Endothelial cell of umbilical vein (primary cell): ENCODE results near the gene ZNF407. TPM values are rescaled to one million over a fixed set of nuclear protein-coding genes. Genes with fewer than 3 reads are reported as not detected.

ENCODE experiments used
- BruUV-seq: library from RNA; stranded (reverse); fragments of 400-500 nt; replicated peaks from 2 replicates; lab custom pipeline; 2021; lab: Mats Ljungman, UMichigan
- CTCF ChIA-PET: fragments of 300-600, 350-600 bp; sonication (Branson Sonifier 250); formaldehyde crosslinking; loops from one replicate; lab custom pipeline; 2021; ENCODE audit warnings: antibody characterized with exemption, inconsistent platforms; lab: Charles Lee
- POLR2A ChIA-PET: fragments of 300-600, 350-600 bp; sonication (Branson Sonifier 250); formaldehyde crosslinking; loops from one replicate; lab custom pipeline; 2021; ENCODE audit warnings: antibody characterized with exemption, inconsistent platforms; lab: Charles Lee
- DNase-seq: peaks from one replicate; pipeline ENCODE4 v3.0.0-alpha.2; 2011; ENCODE audit warnings: low read depth, low spot score
- FAIRE-seq: peaks from 2 replicates; lab custom pipeline; 2011; peaks lifted over from hg19 to GRCh38; lab: Jason Lieb, UNC
- H2AFZ ChIP-seq: 2 replicates; pipeline ENCODE4 v1.6.0; 2012; ENCODE audit warnings: low read depth, low read length, control low read depth, inconsistent platforms
- H3K27ac ChIP-seq: 2 replicates; pipeline ENCODE4 v1.5.1; 2011; ENCODE audit warnings: low read depth, mild to moderate bottlenecking, control low read depth, low read length, moderate library complexity; ENCODE audit not compliant: insufficient read depth
- H3K27me3 ChIP-seq, 2 experiments: 2 replicates each; pipeline versions ENCODE4 v1.6.0 to v1.6.1; 2011; ENCODE audit warnings: low read length in 2 of 2, mixed read lengths in 1 of 2; ENCODE audit not compliant: control insufficient read depth in 2 of 2, insufficient read depth in 2 of 2
- H3K36me3 ChIP-seq, 2 experiments: 2 replicates in 1 of 2; 3 replicates in 1 of 2; pipeline ENCODE4 v1.5.1; 2011; ENCODE audit warnings: low read length in 2 of 2, mild to moderate bottlenecking in 1 of 2, moderate library complexity in 1 of 2; ENCODE audit not compliant: control insufficient read depth in 2 of 2, insufficient read depth in 2 of 2; ENCODE audit errors: extremely low read depth in 1 of 2
- H3K4me1 ChIP-seq: 3 replicates; pipeline ENCODE4 v1.5.1; 2011; ENCODE audit warnings: mild to moderate bottlenecking, low read length; ENCODE audit not compliant: control insufficient read depth, insufficient read depth; ENCODE audit errors: extremely low read depth
- H3K4me2 ChIP-seq: 2 replicates; pipeline ENCODE4 v1.6.1; 2011; ENCODE audit warnings: low read length, control low read depth, mixed read lengths; ENCODE audit not compliant: insufficient read depth
- H3K4me3 ChIP-seq, 3 experiments: fragments of 200-600 bp in 1 of 3; sonication (generic), shearing (Covaris generic) in 1 of 3; replicated peaks in 1 of 3; 2 replicates each; pipeline ENCODE4 v1.5.1; 2011 to 2016; ENCODE audit warnings: control low read depth in 3 of 3, low read length in 3 of 3, mild to moderate bottlenecking in 2 of 3, inconsistent platforms in 1 of 3, low read depth in 1 of 3, moderate library complexity in 1 of 3; ENCODE audit not compliant: insufficient read depth in 1 of 3
- H3K79me2 ChIP-seq: 2 replicates; pipeline ENCODE4 v1.6.0; 2012; ENCODE audit warnings: low read length, inconsistent platforms; ENCODE audit not compliant: control insufficient read depth, insufficient read depth
- H3K9ac ChIP-seq: replicated peaks from 2 replicates; pipeline ENCODE3; 2011; ENCODE audit warnings: low read length, control low read depth; ENCODE audit not compliant: insufficient read depth; ENCODE audit errors: extremely low read depth
- H3K9me1 ChIP-seq: replicated peaks from 3 replicates; pipeline ENCODE4 v1.6.0; 2011; ENCODE audit warnings: mild to moderate bottlenecking, low read length; ENCODE audit not compliant: control insufficient read depth, insufficient read depth; ENCODE audit errors: extremely low read depth
- H3K9me3 ChIP-seq: replicated peaks from 2 replicates; pipeline ENCODE4 v1.5.1; 2012; ENCODE audit warnings: low read length, inconsistent platforms; ENCODE audit not compliant: control insufficient read depth, insufficient read depth
- H4K20me1 ChIP-seq: replicated peaks from 2 replicates; pipeline ENCODE3; 2011; ENCODE audit warnings: mild to moderate bottlenecking, low read length; ENCODE audit not compliant: control insufficient read depth, insufficient read depth; ENCODE audit errors: extremely low read depth
- EZH2 ChIP-seq: IDR thresholded peaks from 2 replicates; pipeline ENCODE4 v1.6.1; 2012; ENCODE audit warnings: borderline replicate concordance, low read depth, mild to moderate bottlenecking, moderate library complexity, low read length, inconsistent platforms; ENCODE audit not compliant: severe bottlenecking
- FOS ChIP-seq: IDR thresholded peaks from 2 replicates; pipeline ENCODE4 v1.6.1; 2011; ENCODE audit warnings: mild to moderate bottlenecking, low read length, moderate library complexity, borderline replicate concordance; ENCODE audit not compliant: insufficient read depth
- GATA2 ChIP-seq: IDR thresholded peaks from 2 replicates; pipeline ENCODE4 v1.7.0; 2011; ENCODE audit warnings: low read depth, mild to moderate bottlenecking, moderate library complexity, mixed read lengths, low read length; ENCODE audit not compliant: insufficient read length, insufficient read depth
- JUN ChIP-seq: IDR thresholded peaks from 2 replicates; pipeline ENCODE4 v1.6.1; 2011; ENCODE audit warnings: borderline replicate concordance, low read depth; ENCODE audit not compliant: insufficient read length, insufficient read depth
- MYC ChIP-seq: IDR thresholded peaks from one replicate; pipeline ENCODE4 v1.6.1; 2011; ENCODE audit warnings: mild to moderate bottlenecking, low read depth, low read length
- POLR2A ChIP-seq: IDR thresholded peaks from 2 replicates; pipeline ENCODE4 v1.6.1; 2012; ENCODE audit warnings: low read depth, mild to moderate bottlenecking, control low read depth, low read length
- POLR2AphosphoS5 ChIP-seq: IDR thresholded peaks from 2 replicates; pipeline ENCODE4 v1.6.1; 2012; ENCODE audit warnings: low read depth, mild to moderate bottlenecking, control low read depth, low read length, moderate library complexity; ENCODE audit not compliant: insufficient read depth
- dilution Hi-C: fragments of 300-500 bp; cut with MboI; formaldehyde crosslinking; loops from one replicate; pipeline ENCODE4 v1.15.0; 2019; ENCODE audit warnings: low sequenced_read_pairs; ENCODE audit not compliant: extremely low pct_ligation_motif_present
- intact Hi-C: fragments of 100-400 bp; cut with micrococcal nuclease; formaldehyde crosslinking; loops from one replicate; pipeline ENCODE4 v1.10.0; 2022
- polyA plus RNA-seq, 4 experiments: library from polyadenylated mRNA; depleted of rRNA in 3 of 4; stranded (reverse) in 3 of 4; unstranded in 1 of 4; fragments of >200 nt; gene quantifications; 2 replicates each; pipeline versions ENCODE4 v1.2.1 to v1.2.3, GENCODE V29; 2011 to 2012; ENCODE audit warnings: missing spikeins in 1 of 4
- total RNA-seq: library from RNA; stranded (reverse); gene quantifications from 2 replicates; pipeline ENCODE4 v1.2.3, GENCODE V29; 2021
- TF ChIP-seq, protein P1 (sequence below): IDR thresholded peaks from 2 replicates; pipeline ENCODE4 v1.6.1; 2011; ENCODE audit not compliant: insufficient read depth, insufficient read length
- TF ChIP-seq, protein P2 (sequence below), 2 donors: IDR thresholded peaks; 1 replicate in 1 of 2; 2 replicates in 1 of 2; pipeline ENCODE4 v1.5.1; 2011; ENCODE audit warnings: low read length in 2 of 2, mild to moderate bottlenecking in 2 of 2, moderate library complexity in 2 of 2, control low read depth in 1 of 2, inconsistent platforms in 1 of 2, low read depth in 1 of 2; ENCODE audit not compliant: insufficient read depth in 1 of 2; ENCODE audit errors: extremely low read depth in 1 of 2

ZNF407 gene
- total and polyA plus RNA-seq, 2 donors (not counting 3 experiments of a cell fraction or from before 2014, with no cell fraction given): 3.8 to 20.1 TPM

DNA sequence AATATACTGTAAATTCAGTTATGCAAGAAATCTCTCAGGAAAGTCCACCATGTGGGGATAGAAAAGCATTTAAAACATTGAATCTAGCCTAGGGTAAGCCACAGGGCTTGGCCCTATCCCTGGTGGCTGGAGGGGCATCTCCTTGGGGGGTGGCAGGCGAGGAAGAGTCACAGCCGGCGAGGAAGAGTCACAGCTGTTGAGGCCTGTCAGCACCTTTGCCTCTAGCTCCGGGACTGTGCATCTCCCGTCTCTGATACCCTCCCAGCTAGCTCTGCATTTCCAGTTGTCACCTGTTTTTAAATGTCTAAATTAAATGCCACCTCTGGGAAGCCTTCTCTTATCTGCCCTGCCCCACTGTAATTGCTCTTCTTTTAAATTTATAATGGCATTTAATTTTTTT lies 276.7 kb downstream of the ZNF407 start:
- Histone ChIP-seq H3K9me1 (no peaks in the 10 kb centered on the region), H3K36me3 (no peaks in the 10 kb centered on the region), H2AFZ (no peak overlapping the region), H3K9ac (no peak overlapping the region), H3K27ac (no peak overlapping the region), H3K4me2 (no peak overlapping the region), H3K9me3 (no peaks in the 10 kb centered on the region), H3K27me3 (no peaks in the 10 kb centered on the region), H3K4me1 (no peaks in the 10 kb centered on the region), H4K20me1 (no peaks in the 10 kb centered on the region), H3K4me3 (no peak overlapping the region), H3K79me2 (no peaks in the 10 kb centered on the region)
- no peak for FAIRE-seq
- intact Hi-C loops (no loop called here), dilution Hi-C loops (no loop called here)
- no TSS peak for BruUV-seq
- no peak for DNase-seq
- POLR2A ChIA-PET: no interaction called here
- CTCF ChIA-PET: interaction anchor here (0.6 to 1.5 kb wide), 3 partner anchors 23 to 89 kb away, joined by 3 to 4 read pairs (median 3); no protein-coding TSS in a partner anchor
- TF ChIP-seq JUN (no peak), POLR2A (no peak), POLR2AphosphoS5 (no peak), MYC (no peak), FOS (no peak), EZH2 (no peak), GATA2 (no peak)
- TF ChIP-seq, protein P1, sequence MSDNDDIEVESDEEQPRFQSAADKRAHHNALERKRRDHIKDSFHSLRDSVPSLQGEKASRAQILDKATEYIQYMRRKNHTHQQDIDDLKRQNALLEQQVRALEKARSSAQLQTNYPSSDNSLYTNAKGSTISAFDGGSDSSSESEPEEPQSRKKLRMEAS: no peak
- TF ChIP-seq, protein P2, sequence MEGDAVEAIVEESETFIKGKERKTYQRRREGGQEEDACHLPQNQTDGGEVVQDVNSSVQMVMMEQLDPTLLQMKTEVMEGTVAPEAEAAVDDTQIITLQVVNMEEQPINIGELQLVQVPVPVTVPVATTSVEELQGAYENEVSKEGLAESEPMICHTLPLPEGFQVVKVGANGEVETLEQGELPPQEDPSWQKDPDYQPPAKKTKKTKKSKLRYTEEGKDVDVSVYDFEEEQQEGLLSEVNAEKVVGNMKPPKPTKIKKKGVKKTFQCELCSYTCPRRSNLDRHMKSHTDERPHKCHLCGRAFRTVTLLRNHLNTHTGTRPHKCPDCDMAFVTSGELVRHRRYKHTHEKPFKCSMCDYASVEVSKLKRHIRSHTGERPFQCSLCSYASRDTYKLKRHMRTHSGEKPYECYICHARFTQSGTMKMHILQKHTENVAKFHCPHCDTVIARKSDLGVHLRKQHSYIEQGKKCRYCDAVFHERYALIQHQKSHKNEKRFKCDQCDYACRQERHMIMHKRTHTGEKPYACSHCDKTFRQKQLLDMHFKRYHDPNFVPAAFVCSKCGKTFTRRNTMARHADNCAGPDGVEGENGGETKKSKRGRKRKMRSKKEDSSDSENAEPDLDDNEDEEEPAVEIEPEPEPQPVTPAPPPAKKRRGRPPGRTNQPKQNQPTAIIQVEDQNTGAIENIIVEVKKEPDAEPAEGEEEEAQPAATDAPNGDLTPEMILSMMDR (IDR thresholded peaks at IDR 0.05; ENCODE audit: extremely low read depth in 1 of 2, insufficient read depth in 1 of 2, low read depth in 1 of 2, low read length in 2 of 2): no peak
